A673 (cell line): ENCODE data around the gene TFCP2L1. TPM values are rescaled to one million over a fixed set of nuclear protein-coding genes. Genes with fewer than 3 reads are reported as not detected.
"Not testable (repeated sequence)": the region's sequence is repeated elsewhere in the genome, so short reads cannot be mapped to it uniquely, and the experiment has no call there.

ENCODE experiments used
- BruUV-seq: library from RNA; stranded (reverse); fragments of 400-500 nt; replicated peaks from 2 replicates; lab custom pipeline; 2021; lab: Mats Ljungman, UMichigan
- CTCF ChIA-PET: fragments of 300-600 bp; sonication (Branson Sonifier 250); formaldehyde crosslinking; loops from one replicate; lab custom pipeline; 2022; ENCODE audit warnings: antibody characterized with exemption; lab: Charles Lee
- POLR2A ChIA-PET: fragments of 300-600 bp; sonication (Branson Sonifier 250); formaldehyde crosslinking; loops from one replicate; lab custom pipeline; 2022; ENCODE audit warnings: antibody characterized with exemption; ENCODE audit not compliant: low non-redundant PET; lab: Charles Lee
- DNase-seq: peaks from one replicate; pipeline ENCODE4 v3.0.0-alpha.2; 2015; ENCODE audit warnings: low spot score
- H3K27ac ChIP-seq: fragments of 200-600 bp; sonication (generic); 2 replicates; pipeline ENCODE4 v1.5.1; 2016; ENCODE audit warnings: mixed run types, low read depth, mild to moderate bottlenecking, mixed read lengths, antibody characterized with exemption, low read length; ENCODE audit not compliant: poor library complexity, severe bottlenecking
- H3K27me3 ChIP-seq: fragments of 200-600 bp; sonication (generic); replicated peaks from 2 replicates; pipeline ENCODE4 v1.6.1; 2017; ENCODE audit warnings: mixed run types, low read depth, mild to moderate bottlenecking, mixed read lengths, antibody characterized with exemption, low read length; ENCODE audit not compliant: insufficient read depth, poor library complexity
- H3K36me3 ChIP-seq: fragments of 200-600 bp; sonication (generic); 2 replicates; pipeline ENCODE4 v1.6.1; 2016; ENCODE audit warnings: mixed run types, mild to moderate bottlenecking, mixed read lengths, antibody characterized with exemption, low read length; ENCODE audit not compliant: insufficient read depth, poor library complexity, severe bottlenecking
- H3K4me1 ChIP-seq: fragments of 200-600 bp; sonication (generic); 2 replicates; pipeline ENCODE4 v1.6.1; 2017; ENCODE audit warnings: mixed run types, mild to moderate bottlenecking, mixed read lengths, antibody characterized with exemption, low read length; ENCODE audit not compliant: insufficient read depth, poor library complexity, severe bottlenecking
- H3K4me3 ChIP-seq: fragments of 200-600 bp; sonication (generic); 2 replicates; pipeline ENCODE4 v1.5.1; 2016; ENCODE audit warnings: low read depth, mixed run types, mild to moderate bottlenecking, mixed read lengths, low read length; ENCODE audit not compliant: poor library complexity, severe bottlenecking
- H3K9me3 ChIP-seq: fragments of 200-600 bp; sonication (generic); 2 replicates; pipeline ENCODE4 v1.6.1; 2016; ENCODE audit warnings: mixed run types, low read depth, mild to moderate bottlenecking, mixed read lengths, antibody characterized with exemption, low read length; ENCODE audit not compliant: poor library complexity, severe bottlenecking
- EZH2 ChIP-seq: fragments of 200-600 bp; sonication (generic); IDR thresholded peaks from 2 replicates; pipeline ENCODE4 v1.6.1; 2017; ENCODE audit warnings: borderline replicate concordance, low read depth, mild to moderate bottlenecking, mixed read lengths, antibody characterized with exemption, low read length; ENCODE audit not compliant: poor library complexity, severe bottlenecking
- intact Hi-C: fragments of 100-400 bp; cut with micrococcal nuclease; formaldehyde crosslinking; loops from one replicate; pipeline ENCODE4 v1.10.0; 2022; ENCODE audit not compliant: unreplicated experiment
- total RNA-seq: library from RNA; stranded (reverse); gene quantifications from 2 replicates; pipeline ENCODE4 v1.2.3, GENCODE V29; 2021
- TF ChIP-seq, protein P1 (sequence below): fragments of 300-800, 200-600 bp; sonication (generic); conservative IDR thresholded peaks from 2 replicates; pipeline ENCODE4 v1.5.1; 2017; ENCODE audit warnings: low read depth, mild to moderate bottlenecking, antibody characterized with exemption, low read length, moderate library complexity, mixed read lengths

Gene TFCP2L1
- total RNA-seq, 1 experiment from 2014 or later: not detected

DNA sequence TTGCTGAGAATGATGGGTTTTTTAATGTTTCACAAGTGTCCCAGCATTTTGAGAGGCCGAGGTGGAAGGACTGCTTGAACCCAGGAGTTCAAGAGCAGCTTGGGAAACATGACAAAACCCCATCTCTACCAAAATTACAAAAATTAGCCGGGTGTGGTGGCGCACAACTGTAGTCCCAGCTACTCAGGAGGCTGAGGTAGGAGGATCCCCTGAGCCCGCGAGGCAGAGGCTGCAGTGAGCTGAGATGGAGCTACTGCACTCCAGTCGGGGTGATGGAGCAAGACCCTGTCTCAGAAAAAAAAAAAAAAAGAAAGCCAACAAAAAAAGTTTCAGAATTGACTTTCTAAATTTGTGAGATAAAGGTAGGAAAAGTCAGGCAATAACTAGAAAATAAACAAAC is 8.7 kb downstream of the TFCP2L1 start:
- Histone ChIP-seq H3K36me3 (no peaks in the 10 kb centered on the region), H3K27me3 (peaks cover 22% of the 10 kb centered on the region), H3K4me3 (no peak overlapping the region), H3K4me1 (no peaks in the 10 kb centered on the region), H3K9me3 (no peaks in the 10 kb centered on the region), H3K27ac (no peak overlapping the region)
- TF ChIP-seq, protein P1, sequence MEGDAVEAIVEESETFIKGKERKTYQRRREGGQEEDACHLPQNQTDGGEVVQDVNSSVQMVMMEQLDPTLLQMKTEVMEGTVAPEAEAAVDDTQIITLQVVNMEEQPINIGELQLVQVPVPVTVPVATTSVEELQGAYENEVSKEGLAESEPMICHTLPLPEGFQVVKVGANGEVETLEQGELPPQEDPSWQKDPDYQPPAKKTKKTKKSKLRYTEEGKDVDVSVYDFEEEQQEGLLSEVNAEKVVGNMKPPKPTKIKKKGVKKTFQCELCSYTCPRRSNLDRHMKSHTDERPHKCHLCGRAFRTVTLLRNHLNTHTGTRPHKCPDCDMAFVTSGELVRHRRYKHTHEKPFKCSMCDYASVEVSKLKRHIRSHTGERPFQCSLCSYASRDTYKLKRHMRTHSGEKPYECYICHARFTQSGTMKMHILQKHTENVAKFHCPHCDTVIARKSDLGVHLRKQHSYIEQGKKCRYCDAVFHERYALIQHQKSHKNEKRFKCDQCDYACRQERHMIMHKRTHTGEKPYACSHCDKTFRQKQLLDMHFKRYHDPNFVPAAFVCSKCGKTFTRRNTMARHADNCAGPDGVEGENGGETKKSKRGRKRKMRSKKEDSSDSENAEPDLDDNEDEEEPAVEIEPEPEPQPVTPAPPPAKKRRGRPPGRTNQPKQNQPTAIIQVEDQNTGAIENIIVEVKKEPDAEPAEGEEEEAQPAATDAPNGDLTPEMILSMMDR: no peak
- no peak for TF ChIP-seq EZH2
- ChIA-PET CTCF (no interaction called here), POLR2A (no interaction called here)
- BruUV-seq: no TSS peak
- no peak for DNase-seq
- intact Hi-C loops: no loop called here

DNA sequence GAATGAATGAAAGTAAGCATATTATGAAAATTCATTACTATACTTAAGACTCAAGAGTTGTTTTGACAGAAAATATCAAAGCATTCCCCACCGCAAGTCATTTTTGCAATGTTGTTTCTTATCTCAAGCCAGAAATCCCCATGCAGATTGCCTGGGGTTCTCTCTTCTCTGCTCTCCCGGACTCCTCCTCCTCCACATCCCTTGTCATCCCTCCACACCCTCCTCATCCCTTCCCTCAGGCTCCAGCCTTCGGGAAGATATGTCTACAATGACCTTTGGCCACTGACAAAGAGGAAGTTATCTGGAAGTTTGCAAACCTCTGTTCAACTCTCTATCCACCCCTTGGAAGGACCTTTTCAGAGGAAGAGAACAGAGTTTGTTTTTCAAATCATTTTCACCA is 11.9 kb downstream of the TFCP2L1 start:
- intact Hi-C loops: no loop called here
- no TSS peak for BruUV-seq
- Histone ChIP-seq H3K36me3 (no peaks in the 10 kb centered on the region), H3K27me3 (peaks cover 22% of the 10 kb centered on the region), H3K9me3 (no peaks in the 10 kb centered on the region), H3K4me1 (no peaks in the 10 kb centered on the region), H3K27ac (no peak overlapping the region), H3K4me3 (no peak overlapping the region)
- ChIA-PET POLR2A (no interaction called here), CTCF (no interaction called here)
- no peak for DNase-seq
- TF ChIP-seq, protein P1: no peak

DNA sequence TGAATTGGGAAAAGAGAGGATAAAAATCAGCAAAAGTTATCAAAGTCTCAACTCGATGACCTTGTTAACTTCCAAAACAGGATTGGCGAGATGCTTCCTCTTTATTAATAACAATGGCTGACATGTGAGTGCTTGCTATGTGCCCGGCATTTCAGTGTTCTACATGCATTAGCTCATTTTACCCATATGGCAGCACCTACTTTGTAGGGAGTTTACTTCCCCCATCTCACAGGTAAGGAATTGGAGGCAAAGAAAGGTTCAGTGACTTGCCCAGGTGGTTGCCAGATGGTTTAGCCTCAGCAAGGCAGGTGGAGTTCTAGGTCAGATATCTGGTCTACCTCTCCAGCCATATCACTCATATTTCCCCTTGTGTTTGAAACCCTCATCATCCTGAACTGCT is 12.4 kb downstream of the TFCP2L1 start:
- Histone ChIP-seq H3K4me3 (no peak overlapping the region), H3K9me3 (no peaks in the 10 kb centered on the region), H3K4me1 (no peaks in the 10 kb centered on the region), H3K27me3 (peaks cover 22% of the 10 kb centered on the region), H3K36me3 (no peaks in the 10 kb centered on the region), H3K27ac (no peak overlapping the region)
- intact Hi-C loops: no loop called here
- no peak for DNase-seq
- no TSS peak for BruUV-seq
- ChIA-PET CTCF (no interaction called here), POLR2A (no interaction called here)
- TF ChIP-seq, protein P1: no peak
- no peak for TF ChIP-seq EZH2

DNA sequence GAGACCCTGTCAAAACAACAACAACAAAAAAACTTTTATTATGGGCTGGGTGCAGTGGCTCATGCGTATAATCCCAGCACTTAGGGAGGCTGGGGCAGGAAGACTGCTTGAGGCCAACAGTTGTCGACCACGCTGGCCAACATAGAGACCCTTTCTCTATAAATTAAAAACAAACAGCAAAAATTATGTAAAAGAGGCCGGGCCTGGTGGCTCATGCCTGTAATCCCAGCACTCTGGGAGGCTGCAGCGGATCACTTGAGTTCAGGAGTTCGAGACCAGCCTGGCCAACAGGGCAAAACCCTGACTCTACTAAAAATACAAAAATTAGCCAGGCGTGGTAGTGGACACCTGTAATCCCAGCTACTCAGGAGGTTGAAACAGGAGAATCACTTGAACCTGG is 15.6 kb downstream of the TFCP2L1 start:
- POLR2A ChIA-PET, H3K27ac ChIP-seq, H3K9me3 ChIP-seq, H3K4me3 ChIP-seq, H3K4me1 ChIP-seq, DNase-seq, CTCF ChIA-PET, BruUV-seq, H3K36me3 ChIP-seq, intact Hi-C loops: not testable (repeated sequence)
- H3K27me3 ChIP-seq: peaks cover 22% of the 10 kb centered on the region
